Hepatocyte (in vitro differentiated cells): ENCODE data around the gene ALDH1A3. TPM values are rescaled to one million over a fixed set of nuclear protein-coding genes. Genes with fewer than 3 reads are reported as not detected.

Experiments
- DNase-seq: peaks from one replicate; pipeline ENCODE4 v3.0.0-alpha.2; 2016; ENCODE audit warnings: low spot score
- H2AFZ ChIP-seq: fragments of 200-600 bp; sonication (generic); 2 replicates; pipeline ENCODE4 v1.6.0; 2016; ENCODE audit warnings: antibody characterized with exemption, mild to moderate bottlenecking
- H3K27ac ChIP-seq: fragments of 200-600 bp; sonication (generic); 2 replicates; pipeline ENCODE4 v1.5.1; 2016; ENCODE audit warnings: mild to moderate bottlenecking
- H3K27me3 ChIP-seq: fragments of 200-600 bp; sonication (generic); 2 replicates; pipeline ENCODE4 v1.6.1; 2016
- H3K36me3 ChIP-seq: fragments of 200-600 bp; sonication (generic); replicated peaks from 2 replicates; pipeline ENCODE4 v1.5.1; 2016; ENCODE audit warnings: low read depth; ENCODE audit not compliant: insufficient read depth
- H3K4me1 ChIP-seq: fragments of 200-600 bp; sonication (generic); 2 replicates; pipeline ENCODE4 v1.5.1; 2016; ENCODE audit warnings: mild to moderate bottlenecking, moderate library complexity; ENCODE audit not compliant: insufficient read depth
- H3K4me2 ChIP-seq: fragments of 200-600 bp; sonication (generic); 2 replicates; pipeline ENCODE4 v1.6.0; 2016
- H3K4me3 ChIP-seq: fragments of 200-600 bp; sonication (generic); 2 replicates; pipeline ENCODE4 v1.5.1; 2016; ENCODE audit warnings: mild to moderate bottlenecking
- H3K79me2 ChIP-seq: fragments of 200-600 bp; sonication (generic); 2 replicates; pipeline ENCODE4 v1.6.0; 2017; ENCODE audit warnings: mild to moderate bottlenecking
- H3K9me2 ChIP-seq: fragments of 200-600 bp; sonication (generic); replicated peaks from 2 replicates; pipeline ENCODE4 v1.6.0; 2017; ENCODE audit warnings: mild to moderate bottlenecking; ENCODE audit not compliant: insufficient read depth
- H3K9me3 ChIP-seq: fragments of 200-600 bp; sonication (generic); 2 replicates; pipeline ENCODE4 v1.5.1; 2016; ENCODE audit warnings: low read depth, mild to moderate bottlenecking
- H4K20me1 ChIP-seq: fragments of 200-600 bp; sonication (generic); 2 replicates; pipeline ENCODE4 v1.6.0; 2016; ENCODE audit warnings: mild to moderate bottlenecking; ENCODE audit not compliant: insufficient read depth, poor library complexity, severe bottlenecking
- EZH2 ChIP-seq: fragments of 200-600 bp; sonication (generic); IDR thresholded peaks from 2 replicates; pipeline ENCODE4 v1.6.1; 2016; ENCODE audit warnings: antibody characterized with exemption, mild to moderate bottlenecking, borderline replicate concordance
- EZH2phosphoT487 ChIP-seq: fragments of 200-600 bp; sonication (generic); IDR thresholded peaks from one replicate; pipeline ENCODE4 v1.6.1; 2018; ENCODE audit warnings: antibody characterized with exemption, mild to moderate bottlenecking, low read depth, moderate library complexity; ENCODE audit not compliant: unreplicated experiment, severe bottlenecking
- WGBS: methylation state at CpG from one replicate; pipeline ENCODE4 v1.1.6; 2016; ENCODE audit warnings: low lambda C conversion rate; ENCODE audit errors: missing lambda C conversion rate; 5-methylcytosine and 5-hydroxymethylcytosine counted together
- polyA plus RNA-seq: library from polyadenylated mRNA; unstranded; fragments of >200 nt; fragmentation: Nextera tagmentation; extraction: Ambion mirVana; gene quantifications from 2 replicates; pipeline ENCODE4 v1.2.1, GENCODE V29; 2016
- total RNA-seq: library from RNA; depleted of rRNA; stranded (reverse); fragments of >200 nt; gene quantifications from 2 replicates; pipeline ENCODE4 v1.2.3, GENCODE V29; 2014
- TF ChIP-seq, protein P1 (sequence below): fragments of 200-600 bp; sonication (generic); IDR thresholded peaks from 2 replicates; pipeline ENCODE4 v1.5.1; 2016; ENCODE audit warnings: antibody characterized with exemption, mild to moderate bottlenecking; ENCODE audit not compliant: poor library complexity

The ALDH1A3 gene
- total and polyA plus RNA-seq, 2 experiments from 2014 or later = 6.8 to 20.5 TPM

GRCh38 chr15:100856867-100857266 lies 22.8 kb upstream of the ALDH1A3 start:
- Histone ChIP-seq H2AFZ (no peak overlapping the region), H3K4me1 (no peaks in the 10 kb centered on the region), H4K20me1 (no peaks in the 10 kb centered on the region), H3K27ac (no peak overlapping the region), H3K36me3 (no peaks in the 10 kb centered on the region), H3K27me3 (no peaks in the 10 kb centered on the region), H3K4me3 (no peak overlapping the region), H3K4me2 (no peak overlapping the region), H3K9me3 (no peaks in the 10 kb centered on the region), H3K79me2 (no peaks in the 10 kb centered on the region), H3K9me2 (no peaks in the 10 kb centered on the region)
- 39% methylated on average over 5 of the region's 5 CpGs for WGBS
- DNase-seq = no peak
- TF ChIP-seq EZH2phosphoT487 (no peak), EZH2 (no peak)
- TF ChIP-seq, protein P1, sequence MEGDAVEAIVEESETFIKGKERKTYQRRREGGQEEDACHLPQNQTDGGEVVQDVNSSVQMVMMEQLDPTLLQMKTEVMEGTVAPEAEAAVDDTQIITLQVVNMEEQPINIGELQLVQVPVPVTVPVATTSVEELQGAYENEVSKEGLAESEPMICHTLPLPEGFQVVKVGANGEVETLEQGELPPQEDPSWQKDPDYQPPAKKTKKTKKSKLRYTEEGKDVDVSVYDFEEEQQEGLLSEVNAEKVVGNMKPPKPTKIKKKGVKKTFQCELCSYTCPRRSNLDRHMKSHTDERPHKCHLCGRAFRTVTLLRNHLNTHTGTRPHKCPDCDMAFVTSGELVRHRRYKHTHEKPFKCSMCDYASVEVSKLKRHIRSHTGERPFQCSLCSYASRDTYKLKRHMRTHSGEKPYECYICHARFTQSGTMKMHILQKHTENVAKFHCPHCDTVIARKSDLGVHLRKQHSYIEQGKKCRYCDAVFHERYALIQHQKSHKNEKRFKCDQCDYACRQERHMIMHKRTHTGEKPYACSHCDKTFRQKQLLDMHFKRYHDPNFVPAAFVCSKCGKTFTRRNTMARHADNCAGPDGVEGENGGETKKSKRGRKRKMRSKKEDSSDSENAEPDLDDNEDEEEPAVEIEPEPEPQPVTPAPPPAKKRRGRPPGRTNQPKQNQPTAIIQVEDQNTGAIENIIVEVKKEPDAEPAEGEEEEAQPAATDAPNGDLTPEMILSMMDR = no peak

DNA sequence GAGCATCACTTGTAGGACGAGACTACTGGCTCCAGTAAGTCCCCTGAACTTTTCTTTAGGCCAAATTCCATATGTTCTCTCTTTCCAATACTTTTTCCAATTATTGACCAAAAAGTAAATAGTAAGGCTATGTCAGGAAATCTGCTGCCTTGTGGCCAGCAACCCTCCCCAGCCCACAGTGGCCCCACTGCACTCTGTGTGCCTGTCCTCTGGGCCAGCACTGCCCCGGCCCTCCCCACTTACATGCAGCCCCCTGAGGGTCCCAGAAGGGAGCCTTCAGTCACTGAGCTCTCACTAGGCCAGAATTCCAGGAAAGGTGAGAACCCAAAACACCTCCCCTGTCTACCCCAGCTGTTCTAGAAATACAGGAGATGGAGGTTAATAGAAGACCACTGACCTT lies 21.3 kb upstream of the ALDH1A3 start:
- no peaks in the 10 kb centered on the region for H3K9me2 ChIP-seq
- H4K20me1 ChIP-seq = no peaks in the 10 kb centered on the region
- no peak overlapping the region for H3K27ac ChIP-seq
- TF ChIP-seq, protein P1 = no peak
- no peak for TF ChIP-seq EZH2
- H3K4me2 ChIP-seq = no peak overlapping the region
- no peaks in the 10 kb centered on the region for H3K36me3 ChIP-seq
- no peak for DNase-seq
- H3K4me3 ChIP-seq = no peak overlapping the region
- H2AFZ ChIP-seq = no peak overlapping the region
- H3K79me2 ChIP-seq = no peaks in the 10 kb centered on the region
- no peaks in the 10 kb centered on the region for H3K4me1 ChIP-seq
- WGBS = 85% methylated on average over 2 of the region's 2 CpGs
- H3K9me3 ChIP-seq = no peaks in the 10 kb centered on the region
- H3K27me3 ChIP-seq = no peaks in the 10 kb centered on the region

DNA sequence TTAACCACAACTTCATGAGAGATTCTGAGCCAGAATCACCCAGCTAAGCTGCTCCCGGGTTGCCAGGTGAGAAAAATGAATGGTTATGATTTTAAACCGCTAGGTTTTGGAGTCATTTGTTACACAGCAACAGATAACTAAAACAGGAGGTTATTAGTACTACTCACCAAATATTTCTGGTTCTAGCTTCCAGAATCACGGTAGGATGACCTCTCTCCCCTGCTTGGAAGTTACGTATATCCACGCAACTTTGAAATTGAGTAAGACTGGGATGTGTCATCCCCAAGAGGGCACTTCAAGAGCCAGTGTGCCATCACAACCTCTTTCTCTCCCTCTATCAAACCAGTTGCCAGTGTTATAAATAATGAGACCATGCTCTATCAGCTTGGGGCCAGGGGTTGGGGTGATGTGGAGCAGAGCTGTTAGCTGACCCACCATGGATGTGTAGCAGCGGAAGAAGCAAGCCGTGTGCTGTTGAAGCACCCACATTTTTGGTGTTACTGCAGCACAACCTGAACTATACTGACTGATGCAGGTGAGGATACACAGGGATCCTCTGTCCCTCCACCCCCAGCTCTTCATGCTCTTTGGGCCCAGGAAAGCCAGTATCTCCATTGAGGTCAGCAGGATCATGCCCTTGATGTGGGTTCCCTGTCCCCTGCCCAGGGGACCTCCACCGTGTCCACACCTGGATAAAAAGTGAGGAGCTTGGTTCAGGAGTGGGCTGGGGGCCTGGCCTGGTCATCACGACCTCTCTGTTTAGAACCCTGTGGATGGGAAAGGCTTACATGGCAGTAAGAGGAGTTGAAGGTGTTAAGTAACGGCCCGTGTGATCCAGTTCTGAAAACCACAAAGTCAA lies 19.4 kb upstream of the ALDH1A3 start:
- no peak overlapping the region for H3K4me2 ChIP-seq
- TF ChIP-seq, protein P1 = no peak
- TF ChIP-seq EZH2phosphoT487 = no peak
- TF ChIP-seq EZH2 = no peak
- H3K79me2 ChIP-seq = no peaks in the 10 kb centered on the region
- no peak overlapping the region for H3K27ac ChIP-seq
- no peaks in the 10 kb centered on the region for H3K27me3 ChIP-seq
- 93% methylated on average over 11 of the region's 11 CpGs for WGBS
- no peak overlapping the region for H3K4me3 ChIP-seq
- no peak overlapping the region for H2AFZ ChIP-seq
- DNase-seq = no peak
- H3K9me3 ChIP-seq = no peaks in the 10 kb centered on the region
- no peaks in the 10 kb centered on the region for H3K4me1 ChIP-seq
- H3K9me2 ChIP-seq = no peaks in the 10 kb centered on the region
- no peaks in the 10 kb centered on the region for H3K36me3 ChIP-seq
- H4K20me1 ChIP-seq = no peaks in the 10 kb centered on the region
